ENCODE results near the gene PADI4.

Gene PADI4

GRCh38 chr1:17307946-17308345, at the start of gene PADI4:
PADI4 (plus strand) TSS chr1:17308197; CDS start chr1:17308223, 26 bp downstream.
- no peak within 1 kb of the TSS for H3K4me3 ChIP-seq (ENCODE audit: low read depth, low read length)

- H3K4me3 ChIP-seq (ENCODE audit: low read depth, low read length), result no peak overlapping the region
Observed at GRCh38 chr1:17258758-17259130, 49.3 kb upstream of the PADI4 start.

- H3K4me3 ChIP-seq (ENCODE audit: low read depth, low read length), result no peak overlapping the region
Observed at GRCh38 chr1:17259233-17259873, 48.6 kb upstream of the PADI4 start.

GRCh38 chr1:17260264-17260663, 47.7 kb upstream of the PADI4 start:
- H3K4me3 ChIP-seq (ENCODE audit: low read depth, low read length), result no peak overlapping the region

- H3K4me3 ChIP-seq (ENCODE audit: low read depth, low read length), result no peak overlapping the region
Observed at GRCh38 chr1:17260738-17261137, 47.3 kb upstream of the PADI4 start.

DNA sequence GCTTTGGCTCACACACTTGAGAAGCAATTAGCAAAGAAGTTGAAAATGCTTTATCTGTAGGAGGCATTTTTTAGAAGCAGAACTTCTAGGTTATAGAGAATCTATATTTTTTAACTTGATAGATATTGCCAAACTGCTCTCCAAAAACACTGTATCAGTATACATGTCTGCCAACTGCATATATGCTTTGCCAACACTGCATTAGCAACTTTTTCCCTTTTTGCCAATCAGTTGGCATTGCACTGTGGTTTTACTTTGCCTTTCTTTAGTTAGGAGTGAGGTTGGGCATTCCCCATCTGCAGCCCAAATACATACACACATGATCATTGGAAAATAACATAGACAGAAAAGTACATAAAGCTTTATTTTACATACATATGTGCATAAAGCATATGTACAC, 44.1 kb upstream of the PADI4 start:
- no peak overlapping the region for H3K4me3 ChIP-seq (ENCODE audit: low read depth, low read length)

GRCh38 chr1:17264470-17264869, 43.5 kb upstream of the PADI4 start:
- no peak overlapping the region for H3K4me3 ChIP-seq (ENCODE audit: low read depth, low read length)

DNA sequence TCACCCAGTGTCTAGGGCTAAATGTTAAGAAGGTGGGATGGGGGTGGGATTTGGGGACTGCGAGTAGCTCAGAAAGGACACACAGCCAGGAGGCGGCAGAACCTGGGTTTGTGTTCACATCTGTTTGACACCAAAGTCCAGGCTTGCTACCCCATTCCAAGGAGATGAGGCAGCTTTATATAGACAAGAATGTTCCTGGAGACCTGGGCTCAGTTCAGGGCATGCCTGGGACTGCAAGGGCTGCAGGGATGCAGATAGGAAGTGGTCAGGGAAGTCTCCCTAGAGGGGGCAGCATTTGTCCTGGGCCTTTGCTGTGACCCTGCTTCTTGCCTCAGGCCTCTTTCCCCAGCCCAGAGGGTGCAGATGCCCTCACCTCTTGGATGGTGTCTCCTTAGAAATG, 42.8 kb upstream of the PADI4 start:
- H3K4me3 ChIP-seq (ENCODE audit: low read depth, low read length), result no peak overlapping the region

DNA sequence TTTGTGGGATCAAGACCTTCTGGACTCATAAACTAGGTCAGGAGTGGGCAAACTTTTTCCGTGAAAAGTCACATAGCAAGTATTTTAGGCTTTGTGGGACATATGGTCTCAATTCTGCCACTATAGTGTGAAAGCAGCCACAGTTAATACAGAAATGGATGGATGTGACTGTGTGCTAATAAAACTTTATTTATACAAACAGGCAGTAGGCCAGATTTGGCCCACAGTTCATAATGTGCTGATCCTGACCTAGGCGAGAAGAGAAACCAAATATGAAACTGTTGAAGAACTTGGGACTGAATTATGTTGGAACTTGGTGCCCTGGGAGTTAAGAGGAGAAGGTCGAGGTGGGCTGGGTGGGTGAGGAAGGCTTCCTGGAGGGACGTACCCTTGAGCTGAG, 42.0 kb upstream of the PADI4 start:
- H3K4me3 ChIP-seq (ENCODE audit: low read depth, low read length), result no peak overlapping the region

- H3K4me3 ChIP-seq (ENCODE audit: low read depth, low read length), result no peak overlapping the region
Observed at GRCh38 chr1:17270891-17271765, 36.9 kb upstream of the PADI4 start.

- no peak overlapping the region for H3K4me3 ChIP-seq (ENCODE audit: low read depth, low read length)
Observed at GRCh38 chr1:17272066-17272465, 35.9 kb upstream of the PADI4 start.

GRCh38 chr1:17272646-17273045, 35.4 kb upstream of the PADI4 start:
- H3K4me3 ChIP-seq (ENCODE audit: low read depth, low read length), result no peak overlapping the region

- H3K4me3 ChIP-seq (ENCODE audit: low read depth, low read length), result no peak overlapping the region
Observed at GRCh38 chr1:17273096-17273495, 34.9 kb upstream of the PADI4 start.

GRCh38 chr1:17274186-17275170, 33.5 kb upstream of the PADI4 start:
- no peak overlapping the region for H3K4me3 ChIP-seq (ENCODE audit: low read depth, low read length)

- H3K4me3 ChIP-seq (ENCODE audit: low read depth, low read length), result no peak overlapping the region
Observed at GRCh38 chr1:17276568-17276967, 31.4 kb upstream of the PADI4 start.

- H3K4me3 ChIP-seq (ENCODE audit: low read depth, low read length), result no peak overlapping the region
Observed at GRCh38 chr1:17277511-17278159, 30.4 kb upstream of the PADI4 start.

DNA sequence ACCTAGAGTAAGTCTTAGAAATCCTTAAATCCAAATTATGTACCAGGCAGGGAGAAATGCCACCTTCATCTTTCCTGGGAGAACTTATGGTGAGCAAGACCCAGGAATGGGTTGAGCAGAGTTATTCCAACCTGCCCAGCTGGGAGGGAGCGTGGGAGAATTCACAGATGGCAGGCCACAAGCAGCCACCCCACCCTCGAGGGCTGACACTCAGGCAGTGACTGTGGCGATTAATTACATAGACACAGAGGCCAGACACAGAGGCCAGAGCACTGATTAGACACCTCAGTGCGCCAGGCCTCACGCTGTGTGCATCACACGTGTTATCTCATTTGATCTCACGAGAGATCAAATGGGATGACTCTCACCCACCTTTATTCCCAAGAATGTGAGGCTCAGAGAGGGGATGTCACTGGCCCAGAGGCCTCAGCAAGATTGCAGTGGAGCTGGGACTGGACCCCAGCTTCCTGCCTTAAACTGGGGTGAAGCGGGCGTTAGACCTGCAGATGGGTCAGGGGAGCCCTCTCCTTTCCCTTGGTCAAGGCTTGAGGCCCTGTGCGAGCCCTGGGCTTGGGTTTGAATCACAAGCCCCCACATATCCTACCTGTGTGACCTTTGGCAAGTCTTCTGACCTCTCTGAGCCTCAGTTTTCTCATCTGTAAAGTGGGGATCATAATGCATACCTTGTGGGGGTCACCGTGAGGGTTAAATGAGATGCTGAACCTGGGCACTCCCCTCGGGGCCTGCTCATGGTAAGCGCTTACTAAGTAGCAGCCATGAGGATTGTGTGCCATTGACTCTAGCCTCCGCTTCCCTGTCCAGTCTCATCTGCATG, 28.8 kb upstream of the PADI4 start:
- H3K4me3 ChIP-seq (ENCODE audit: low read depth, low read length), result no peak overlapping the region

DNA sequence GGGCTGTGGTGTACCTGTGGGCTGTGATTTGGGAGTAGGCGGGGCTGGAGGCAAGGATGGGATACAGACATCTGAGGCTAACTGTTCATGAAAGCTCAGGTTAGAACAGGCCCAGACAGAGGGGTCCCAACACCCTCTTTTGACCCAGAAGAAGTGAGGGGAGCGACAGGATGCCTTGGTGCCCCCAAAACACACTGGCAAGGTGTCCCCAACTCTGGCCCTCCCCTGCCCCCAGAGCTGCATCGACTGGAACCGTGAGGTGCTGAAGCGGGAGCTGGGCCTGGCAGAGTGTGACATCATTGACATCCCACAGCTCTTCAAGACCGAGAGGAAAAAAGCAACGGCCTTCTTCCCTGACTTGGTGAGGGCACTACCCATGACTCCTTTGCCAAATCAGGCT, 27.6 kb upstream of the PADI4 start:
- no peak overlapping the region for H3K4me3 ChIP-seq (ENCODE audit: low read depth, low read length)

DNA sequence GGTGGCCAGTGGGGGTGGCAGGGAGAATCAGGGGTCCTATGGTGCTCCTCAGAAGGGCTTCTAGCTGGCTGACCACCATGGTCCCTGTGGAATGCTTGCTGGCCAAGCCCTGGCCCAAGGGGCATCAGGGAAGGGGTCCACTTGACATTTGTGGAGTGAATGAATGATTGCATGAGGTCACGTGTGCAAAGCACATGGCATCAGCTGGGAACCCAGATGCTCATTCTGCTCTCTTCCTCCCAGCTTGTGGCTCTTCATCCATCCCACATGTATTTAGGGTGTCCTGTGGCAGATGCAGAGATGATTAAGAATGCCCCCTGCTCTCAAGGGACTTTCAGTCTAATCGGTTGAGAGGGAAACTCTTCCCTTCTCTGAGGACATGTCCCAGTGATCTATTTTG, 27.1 kb upstream of the PADI4 start:
- H3K4me3 ChIP-seq (ENCODE audit: low read depth, low read length), result no peak overlapping the region

DNA sequence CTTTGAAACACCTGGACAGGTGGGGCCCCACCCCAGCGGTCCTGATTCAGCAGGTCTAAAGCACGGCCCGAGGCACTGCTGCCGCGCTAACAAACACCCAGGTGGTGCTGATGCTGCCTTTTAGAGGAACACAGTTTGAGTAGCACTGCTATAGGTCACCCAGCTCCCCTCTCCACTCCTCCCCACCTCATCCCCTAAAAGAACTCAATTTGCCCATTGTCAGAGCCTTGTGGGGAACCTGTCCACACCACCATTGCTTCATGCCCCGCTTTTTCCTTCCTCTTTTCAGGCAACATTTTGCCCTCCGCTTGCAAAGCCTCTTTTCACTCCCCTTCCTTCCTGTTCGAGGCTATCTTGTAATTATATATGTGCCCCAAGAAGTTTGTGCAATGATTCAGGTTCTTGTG, 26.2 kb upstream of the PADI4 start:
- no peak overlapping the region for H3K4me3 ChIP-seq (ENCODE audit: low read depth, low read length)
